NCI-H524 (cell line): Measurements from ENCODE around the gene DMXL2.
"Not testable (repeated sequence)": the region's sequence is repeated elsewhere in the genome, so short reads cannot be mapped to it uniquely, and the experiment has no call there.

Source experiments
- DNase-seq, 2 experiments: peaks; one replicate each; lab custom pipeline; 2025; lab: John Stamatoyannopoulos, UW

DMXL2 gene

GRCh38 chr15:51492528-51492927 lies 130.0 kb downstream of the DMXL2 start:
- peak in 1 of 2 experiments; percentile 28 for DNase-seq

GRCh38 chr15:51491941-51492340 lies 130.6 kb downstream of the DMXL2 start:
- no peak for DNase-seq

GRCh38 chr15:51484781-51485180 lies 137.8 kb downstream of the DMXL2 start:
- no peak for DNase-seq

GRCh38 chr15:51483985-51484384 lies 138.6 kb downstream of the DMXL2 start:
- no peak for DNase-seq

- no peak for DNase-seq
Measured at GRCh38 chr15:51483520-51483919, 139.1 kb downstream of the DMXL2 start.

DNA sequence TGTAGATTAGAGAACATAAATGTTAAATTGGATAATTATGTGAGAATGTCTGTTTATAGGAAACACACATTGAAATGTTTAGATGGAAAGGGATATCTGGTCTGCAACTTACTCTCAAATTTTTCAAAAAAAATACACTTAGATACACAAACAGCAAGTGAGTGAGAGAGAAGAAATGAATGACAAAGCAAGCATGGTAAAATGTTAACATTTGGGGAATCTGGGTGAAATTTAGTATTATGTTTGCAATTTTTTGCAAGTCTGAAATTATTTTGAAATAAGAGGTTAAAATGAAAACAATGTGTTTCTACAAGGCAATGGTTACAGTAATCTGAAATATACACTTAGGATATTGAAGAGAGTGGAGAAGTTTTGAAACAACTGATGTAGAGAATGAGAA lies 146.8 kb downstream of the DMXL2 start:
- DNase-seq: no peak

GRCh38 chr15:51470512-51470911 lies 152.1 kb downstream of the DMXL2 start:
- no peak for DNase-seq

DNA sequence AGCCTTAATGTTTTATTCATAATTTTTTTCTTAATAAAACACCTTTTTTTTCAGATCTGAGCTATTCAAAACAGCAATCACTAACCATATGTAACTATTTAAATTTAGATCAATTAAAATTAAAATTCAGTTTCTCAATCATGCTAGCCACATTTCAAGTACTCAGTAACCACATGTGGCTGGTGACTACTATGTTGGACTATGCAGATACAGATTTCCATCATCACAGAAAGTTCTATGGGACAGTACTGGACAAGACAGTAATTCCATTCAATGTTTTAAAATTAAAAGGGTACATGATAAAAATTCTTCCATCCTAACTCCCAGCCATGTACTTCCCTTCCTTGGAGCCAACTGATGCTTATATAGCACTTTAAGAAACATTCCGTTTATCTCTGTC lies 161.8 kb downstream of the DMXL2 start:
- DNase-seq: no peak

- no peak for DNase-seq
Measured at GRCh38 chr15:51450001-51450400, 172.6 kb downstream of the DMXL2 start.

DNA sequence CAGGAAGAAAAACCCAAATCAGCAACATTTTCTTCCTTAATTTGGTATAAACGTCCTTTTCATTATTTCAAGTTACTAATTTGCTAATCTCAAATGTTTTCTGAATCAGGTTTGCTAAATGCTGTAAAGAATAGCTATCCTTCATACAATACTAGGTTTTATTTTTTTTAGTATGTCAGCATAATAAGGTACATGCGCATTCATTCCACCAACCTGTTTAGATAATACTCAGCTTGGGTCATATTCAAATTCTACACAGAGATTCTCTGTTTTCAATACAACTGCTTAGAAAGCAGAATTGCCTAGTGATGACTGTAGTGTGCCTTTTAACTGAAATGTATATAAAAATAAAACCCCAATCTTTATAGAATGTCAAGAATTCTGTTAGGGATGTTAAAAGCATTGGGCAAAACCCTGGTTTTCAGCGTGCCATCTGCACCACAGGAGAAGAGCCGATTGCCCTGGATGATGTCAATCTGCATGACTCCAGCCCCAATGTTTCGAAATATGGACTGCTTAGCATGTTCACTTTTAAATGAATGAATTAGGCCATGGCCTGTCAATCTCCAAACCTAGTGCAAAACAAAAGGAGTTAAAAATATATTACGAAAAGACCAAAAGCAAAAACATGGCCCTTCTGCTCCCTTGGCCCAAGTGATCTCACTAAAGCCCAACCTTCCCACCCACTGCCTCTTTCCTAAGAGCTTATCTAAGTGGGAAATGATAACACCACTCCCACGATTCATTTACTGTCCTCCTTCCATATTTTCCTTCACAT lies 173.8 kb downstream of the DMXL2 start:
- no peak for DNase-seq

DNA sequence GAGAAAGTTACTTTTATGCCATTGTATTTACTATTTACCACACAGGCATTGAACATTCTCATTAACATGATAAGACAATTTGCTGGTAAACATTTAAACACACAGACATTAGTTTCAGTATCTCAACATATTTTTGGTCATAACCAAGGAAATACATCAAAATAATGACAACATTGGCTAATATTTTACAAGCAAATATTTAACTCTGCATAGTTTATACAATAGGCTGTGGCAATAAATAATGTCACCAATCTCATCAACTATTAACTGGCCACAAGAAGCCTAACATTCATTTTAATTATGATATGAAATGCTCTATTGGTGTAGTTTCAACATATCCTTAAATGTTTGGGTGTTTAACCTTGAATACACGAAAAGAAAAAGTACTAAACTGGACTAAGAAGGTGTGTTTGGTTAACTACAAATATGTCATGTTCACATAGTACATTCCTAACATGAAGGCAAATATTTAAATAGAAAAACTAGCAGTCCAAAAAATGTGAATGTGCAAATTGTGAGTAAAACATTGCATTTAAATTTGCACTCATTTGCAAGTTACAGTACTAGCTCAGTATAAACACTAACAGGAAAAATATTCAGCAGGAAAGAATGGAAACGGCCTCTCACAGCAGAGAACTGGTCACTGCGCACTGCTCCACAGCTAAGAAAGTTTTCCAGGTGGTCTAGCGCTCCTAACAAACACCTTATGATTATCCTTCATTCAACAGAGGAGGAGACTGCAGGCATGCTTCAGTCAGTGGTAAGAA lies 174.5 kb downstream of the DMXL2 start:
- no peak for DNase-seq

DNA sequence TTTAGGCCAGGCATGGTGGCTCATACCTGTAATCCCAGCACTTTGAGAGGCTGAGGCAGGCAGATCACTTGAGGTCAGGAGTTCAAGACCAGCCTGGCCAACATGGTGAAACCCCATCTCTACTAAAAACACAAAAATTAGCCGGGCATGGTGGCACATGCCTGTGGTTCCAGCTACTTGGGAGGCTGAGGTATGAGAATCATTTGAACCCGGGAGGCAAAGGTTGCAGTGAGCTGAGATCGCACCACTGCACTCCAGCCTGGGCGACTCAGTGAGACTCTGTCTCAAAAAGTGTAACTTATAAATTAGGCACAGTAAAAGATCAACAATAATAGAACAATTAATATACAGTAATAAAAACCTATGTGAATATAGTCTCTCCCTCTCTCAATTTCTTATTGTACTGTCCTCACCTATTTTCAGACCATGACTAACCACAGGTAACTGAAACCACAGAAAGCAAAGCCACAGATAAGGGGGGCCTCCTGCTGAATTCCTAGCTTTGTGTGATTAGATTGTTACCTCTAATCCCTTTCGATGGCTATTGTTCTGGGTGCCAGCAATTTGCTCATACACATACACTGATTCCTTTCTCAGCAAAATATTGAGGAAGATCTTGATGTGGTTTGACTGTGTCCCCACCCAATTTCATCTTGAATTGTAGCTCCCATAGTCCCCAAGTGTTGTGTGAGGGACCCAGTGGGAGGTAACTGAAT lies 176.4 kb downstream of the DMXL2 start:
- not testable (repeated sequence) for DNase-seq

DNA sequence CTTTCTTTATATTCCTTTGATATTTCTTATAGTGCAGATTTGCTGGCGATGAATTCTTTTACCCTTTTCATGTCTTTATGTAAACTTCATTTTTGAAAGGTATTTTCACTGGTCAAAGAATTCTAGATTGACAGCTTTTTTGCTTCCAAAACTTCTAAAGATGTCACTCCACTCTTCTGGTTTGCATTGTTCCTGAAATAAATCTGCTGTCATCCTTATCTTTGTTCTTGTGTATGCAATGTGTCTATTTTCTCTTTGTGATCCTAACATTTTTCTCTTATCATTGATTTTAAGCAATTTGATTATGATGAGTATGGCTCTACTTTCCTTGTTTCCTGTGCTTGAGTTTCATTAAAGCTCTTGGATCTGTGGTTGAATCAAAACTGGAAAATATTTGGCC lies 177.8 kb downstream of the DMXL2 start:
- DNase-seq: no peak

- DNase-seq: no peak
Measured at GRCh38 chr15:51444112-51444511, 178.5 kb downstream of the DMXL2 start.

DNA sequence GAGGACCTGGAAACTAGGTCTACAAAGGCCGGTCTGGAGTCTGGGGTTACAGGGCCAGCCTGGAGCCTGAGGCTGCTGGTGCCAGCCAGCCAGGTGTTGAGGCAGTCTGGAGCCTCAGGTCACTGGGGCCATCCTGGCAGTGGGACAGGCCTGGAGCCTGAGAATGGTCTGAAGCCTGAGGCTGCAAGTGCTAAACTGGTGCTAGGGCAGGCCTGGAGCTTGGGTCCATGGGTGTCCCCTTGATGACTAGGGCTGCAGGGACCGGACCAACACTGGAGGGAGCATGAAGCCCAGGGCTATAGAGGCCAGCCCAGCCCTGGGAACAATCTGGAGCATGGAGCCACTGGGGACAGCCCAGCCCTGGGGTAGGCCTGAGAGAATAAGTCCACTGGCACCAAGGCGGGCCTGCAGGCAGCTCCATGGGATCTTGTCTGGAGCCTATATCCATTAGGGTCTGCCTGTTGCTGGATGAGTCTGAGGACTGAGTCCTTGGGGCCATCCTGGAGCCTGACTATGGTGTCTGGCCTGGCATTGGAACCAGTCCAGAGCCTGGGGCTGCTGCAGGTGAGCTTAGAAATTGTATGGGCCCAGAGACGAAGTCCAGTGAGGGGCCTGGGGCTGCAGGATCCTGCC lies 179.2 kb downstream of the DMXL2 start:
- DNase-seq: no peak

- DNase-seq: no peak
Measured at GRCh38 chr15:51438526-51438925, 184.0 kb downstream of the DMXL2 start.

DNA sequence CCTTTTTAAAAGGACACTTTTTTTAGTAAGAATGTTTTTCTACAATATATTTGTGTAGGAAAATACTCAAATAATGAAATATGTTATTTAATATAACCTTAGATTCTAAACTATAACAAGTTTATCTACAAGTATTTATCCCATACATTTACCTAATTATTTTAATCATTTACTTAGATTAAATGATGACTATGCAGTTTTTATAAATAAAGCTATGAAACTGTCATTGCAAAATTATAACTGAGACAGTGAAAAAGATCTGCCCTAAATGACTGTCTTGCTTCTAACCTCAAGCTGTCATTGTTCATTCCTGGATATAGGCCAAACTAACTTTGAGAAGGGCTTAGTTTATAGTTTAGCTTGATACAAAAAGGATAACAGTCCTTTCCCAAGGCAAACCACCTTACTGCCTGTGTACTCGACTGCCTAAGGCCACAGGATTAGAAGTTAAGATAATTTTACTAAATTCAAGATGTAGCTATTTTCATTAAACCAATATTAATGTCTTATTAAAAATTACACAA lies 197.0 kb downstream of the DMXL2 start:
- peak in 1 of 2 experiments; percentile 29 for DNase-seq

- no peak for DNase-seq
Measured at GRCh38 chr15:51424780-51425179, 197.8 kb downstream of the DMXL2 start.

GRCh38 chr15:51423040-51423439 lies 199.5 kb downstream of the DMXL2 start:
- DNase-seq: not testable (repeated sequence)

DNA sequence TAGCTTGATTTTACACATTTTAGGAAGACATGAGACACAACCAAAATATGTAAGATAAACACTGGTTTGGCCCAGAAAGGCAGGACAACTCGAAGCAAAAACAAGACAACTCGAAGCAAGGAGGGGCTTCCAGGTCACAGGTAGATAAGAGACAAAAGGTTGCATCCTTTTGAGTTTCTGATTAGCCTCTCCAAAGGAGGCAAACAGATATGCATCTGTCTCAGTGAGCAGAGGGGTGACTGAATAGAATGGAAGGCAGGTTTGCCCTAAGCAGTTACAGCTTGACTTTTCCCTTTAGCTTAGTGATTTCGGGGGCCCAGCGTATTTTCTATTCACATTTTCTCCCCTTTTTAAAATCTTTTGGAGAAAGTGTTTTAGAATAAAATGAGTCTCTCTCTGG lies 206.4 kb downstream of the DMXL2 start:
- DNase-seq: no peak

- DNase-seq: no peak
Measured at GRCh38 chr15:51414256-51414860, 208.2 kb downstream of the DMXL2 start.
